Natural killer cell treated with Interleukin-12 subunit alpha and Interleukin-12 subunit beta and Interleukin-15 and Interleukin-18, amount 100 ng/mL, for 72 hours (primary cell): Measurements from ENCODE around the gene SLC66A3. TPM values are rescaled to one million over a fixed set of nuclear protein-coding genes. Genes with fewer than 3 reads are reported as not detected.
A peak's percentile ranks its signal among the peaks of the same experiment; 100 is the strongest.

ENCODE experiments used
- ATAC-seq, 2 donors: fragments of 150-1000 bp; cut with Tn5 transposase in 1 of 2; sonication (Bioruptor Pico), chemical (Tn5 transposase) in 1 of 2; 2 replicates each; pipeline ENCODE4 v1.10.0; 2021
- DNase-seq: peaks from one replicate; pipeline ENCODE4 v3.0.0; 2022; ENCODE audit warnings: low spot score
- H3K27ac Mint-ChIP-seq, 2 donors: 1 replicate in 1 of 2; 2 replicates in 1 of 2; pipeline ENCODE4 v1.8.0; 2022; ENCODE audit warnings: mixed read lengths in 2 of 2, mild to moderate bottlenecking in 1 of 2, moderate library complexity in 1 of 2
- H3K27me3 Mint-ChIP-seq, 2 donors: 1 replicate in 1 of 2; 2 replicates in 1 of 2; pipeline ENCODE4 v1.8.0; 2022; ENCODE audit warnings: mixed read lengths in 2 of 2
- H3K36me3 Mint-ChIP-seq: one replicate; pipeline ENCODE4 v1.8.0; 2022; ENCODE audit warnings: mixed read lengths
- H3K4me1 Mint-ChIP-seq, 2 donors: 1 replicate in 1 of 2; 2 replicates in 1 of 2; pipeline ENCODE4 v1.8.0; 2022; ENCODE audit warnings: low read depth in 2 of 2, mixed read lengths in 2 of 2, mild to moderate bottlenecking in 1 of 2
- H3K4me3 Mint-ChIP-seq: one replicate; pipeline ENCODE4 v1.8.0; 2022; ENCODE audit warnings: mixed read lengths
- H3K9me3 Mint-ChIP-seq: 2 replicates; pipeline ENCODE4 v1.8.0; 2022; ENCODE audit warnings: mixed read lengths
- total RNA-seq, 2 donors: library from RNA; stranded (reverse); gene quantifications; one replicate each; pipeline ENCODE4 v1.2.3, GENCODE V29; 2022

SLC66A3 gene
- 10 to 100 TPM in 1 of 2 donors, 1 to 10 TPM in 1; 8.2 to 13.0 TPM for total RNA-seq

DNA sequence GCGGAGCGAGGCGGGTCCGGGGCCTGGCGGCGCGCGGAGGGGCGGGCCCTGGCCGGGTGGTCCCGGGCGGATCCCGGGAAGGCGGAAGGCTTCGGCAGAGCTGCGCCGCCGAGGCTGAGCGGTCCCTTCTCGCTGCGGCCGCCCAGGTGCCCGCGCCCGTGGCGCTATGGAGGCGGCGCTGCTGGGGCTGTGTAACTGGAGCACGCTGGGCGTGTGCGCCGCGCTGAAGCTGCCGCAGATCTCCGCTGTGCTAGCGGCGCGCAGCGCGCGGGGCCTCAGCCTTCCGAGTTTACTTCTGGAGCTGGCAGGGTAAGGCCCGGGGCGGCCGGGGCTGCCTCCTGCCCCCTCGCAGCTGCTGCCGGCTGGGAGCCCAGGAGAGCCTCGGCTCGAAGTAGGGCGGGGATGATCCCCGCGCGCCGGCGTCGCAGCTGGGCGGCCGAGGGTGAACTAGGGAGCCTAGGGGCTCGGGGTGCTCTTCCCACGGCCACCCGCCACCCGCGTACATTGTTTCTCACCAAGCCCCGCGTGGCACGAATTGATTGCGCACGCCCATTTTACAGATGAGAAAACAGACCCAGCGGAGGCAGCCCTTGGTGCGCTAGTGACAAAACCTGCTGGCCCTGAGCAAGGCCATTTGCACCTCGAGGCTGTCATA is at the start of gene SLC66A3:
Gene SLC66A3 (plus strand): TSS at position 87 of the 655 bp plus-strand sequence. CDS start 80 bp downstream, at position 167.
- ATAC-seq (peak; percentile 85 to 91), DNase-seq (no peak)
- Mint-ChIP-seq H3K27ac (peak within 1 kb of the TSS; percentile 73 to 87), H3K4me3 (peak within 1 kb of the TSS; percentile 91), H3K4me1 (peaks cover 7 to 10% of the 10 kb centered on the region in 2 donors), H3K36me3 (no peaks in the 10 kb centered on the region), H3K9me3 (no peaks in the 10 kb centered on the region), H3K27me3 (no peaks in the 10 kb centered on the region)

DNA sequence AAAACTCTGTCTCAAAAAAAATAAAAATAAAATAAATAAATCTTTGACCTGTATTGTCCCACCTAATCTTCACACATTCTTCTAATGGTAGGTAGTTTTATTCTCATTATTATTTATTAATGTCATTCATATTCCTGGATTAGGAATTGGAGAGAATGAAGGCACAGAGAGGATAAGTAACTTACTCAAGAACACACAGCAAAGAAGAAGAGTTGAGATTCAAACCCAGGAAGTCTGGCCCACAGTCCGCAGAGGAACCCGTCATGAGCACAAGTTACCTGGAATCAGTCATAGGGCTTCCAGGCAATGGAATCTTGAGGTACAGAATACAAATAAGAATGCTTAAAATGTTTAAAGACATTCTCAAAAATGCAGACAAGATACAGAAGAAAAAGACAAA is 46.3 kb upstream of the SLC66A3 start:
- H3K27me3 Mint-ChIP-seq, result peaks cover 2 to 12% of the 10 kb centered on the region in 2 donors
- no peaks in the 10 kb centered on the region for H3K36me3 Mint-ChIP-seq
- H3K27ac Mint-ChIP-seq, result no peak overlapping the region
- H3K9me3 Mint-ChIP-seq, result peaks cover 3% of the 10 kb centered on the region
- ATAC-seq (no peak), DNase-seq (no peak)
- peaks cover 2 to 8% of the 10 kb centered on the region in 2 donors for H3K4me1 Mint-ChIP-seq
- no peak overlapping the region for H3K4me3 Mint-ChIP-seq

DNA sequence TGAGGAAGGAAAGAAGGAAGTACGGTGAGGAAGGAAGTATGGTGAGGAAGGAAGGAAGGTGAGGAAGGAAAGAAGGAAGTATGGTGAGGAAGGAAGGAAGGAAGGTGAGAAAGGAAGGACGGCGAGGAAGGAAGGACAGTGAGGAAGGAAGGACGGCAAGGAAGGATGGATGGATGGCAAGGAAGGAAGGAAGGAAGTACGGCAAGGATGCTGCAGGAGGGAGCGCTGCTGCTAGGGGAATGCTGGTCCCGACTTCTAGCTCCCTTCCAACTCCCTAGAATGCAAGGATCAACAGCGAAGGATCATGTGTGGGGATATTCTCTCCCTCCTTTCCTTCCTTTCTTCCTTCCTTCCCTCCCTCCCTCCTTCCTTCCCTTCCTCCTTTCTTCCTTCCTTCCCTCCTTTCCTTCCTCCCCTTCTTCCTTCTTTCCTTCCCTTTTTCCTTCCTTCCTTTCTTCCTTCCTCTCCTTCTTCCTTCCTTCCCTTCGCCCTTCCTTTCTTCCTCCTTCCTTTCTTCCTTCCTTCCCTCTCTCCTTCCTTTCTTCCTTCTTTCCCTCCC is 42.3 kb upstream of the SLC66A3 start:
- Mint-ChIP-seq H3K27me3 (peaks cover 2 to 12% of the 10 kb centered on the region in 2 donors), H3K4me1 (no peaks in the 10 kb centered on the region), H3K27ac (no peak overlapping the region), H3K9me3 (peaks cover 3% of the 10 kb centered on the region), H3K4me3 (no peak overlapping the region), H3K36me3 (no peaks in the 10 kb centered on the region)
- ATAC-seq (no peak), DNase-seq (no peak)

DNA sequence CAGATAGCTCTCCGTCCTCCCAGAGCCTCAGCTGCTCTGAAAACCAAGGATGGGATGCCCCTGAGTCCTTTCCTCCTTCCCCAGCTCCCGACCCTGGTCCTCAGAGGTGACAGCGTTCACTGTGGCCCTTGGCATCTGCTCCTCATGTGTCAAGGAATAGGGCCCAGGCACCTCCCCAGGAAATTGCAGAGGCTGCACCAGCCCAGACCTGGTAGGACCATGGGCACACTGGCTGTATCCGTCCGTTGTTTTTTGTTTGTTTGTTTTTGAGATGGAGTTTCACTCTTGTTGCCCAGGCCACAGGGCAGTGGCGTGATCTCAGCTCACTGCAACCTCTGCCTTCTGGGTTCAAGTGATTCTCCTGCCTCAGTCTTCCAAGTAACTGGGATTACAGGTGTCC is 37.5 kb upstream of the SLC66A3 start:
- H3K36me3 Mint-ChIP-seq, result no peaks in the 10 kb centered on the region

DNA sequence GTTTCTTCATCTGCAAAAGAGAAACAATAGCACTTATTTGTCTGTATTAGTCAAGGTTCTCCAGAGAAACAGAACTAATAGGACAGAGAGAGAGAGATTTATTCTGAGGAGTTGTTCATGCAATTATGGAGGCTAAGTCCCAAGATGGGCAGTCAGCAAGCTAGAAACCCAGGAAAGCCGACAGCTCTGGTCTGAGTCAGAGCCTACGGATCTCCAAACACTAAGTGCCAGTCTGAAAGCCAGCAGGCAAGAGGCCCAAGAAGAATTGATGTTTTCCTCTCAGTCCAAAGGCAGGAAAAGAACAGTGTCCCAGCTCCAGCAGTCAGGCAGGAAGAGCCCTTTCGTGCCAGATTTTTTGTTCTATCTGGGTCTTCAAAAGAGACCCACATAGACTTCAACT is 36.5 kb upstream of the SLC66A3 start:
- no peak overlapping the region for H3K4me3 Mint-ChIP-seq
- peak; percentile 15 for DNase-seq
- H3K27me3 Mint-ChIP-seq, result peaks cover 0 to 6% of the 10 kb centered on the region in 2 donors
- no peak for ATAC-seq
- H3K9me3 Mint-ChIP-seq, result no peaks in the 10 kb centered on the region
- H3K36me3 Mint-ChIP-seq, result no peaks in the 10 kb centered on the region
- H3K4me1 Mint-ChIP-seq, result peaks cover 0 to 6% of the 10 kb centered on the region in 2 donors
- H3K27ac Mint-ChIP-seq, result no peak overlapping the region

More for the DNA sequence above, 37.5 kb upstream of the SLC66A3 start:
- DNase-seq (no peak), ATAC-seq (no peak)
- H3K27ac Mint-ChIP-seq, result no peak overlapping the region
- H3K27me3 Mint-ChIP-seq, result peaks cover 0 to 6% of the 10 kb centered on the region in 2 donors
- peaks cover 0 to 6% of the 10 kb centered on the region in 2 donors for H3K4me1 Mint-ChIP-seq
- H3K4me3 Mint-ChIP-seq, result no peak overlapping the region
- no peaks in the 10 kb centered on the region for H3K9me3 Mint-ChIP-seq

DNA sequence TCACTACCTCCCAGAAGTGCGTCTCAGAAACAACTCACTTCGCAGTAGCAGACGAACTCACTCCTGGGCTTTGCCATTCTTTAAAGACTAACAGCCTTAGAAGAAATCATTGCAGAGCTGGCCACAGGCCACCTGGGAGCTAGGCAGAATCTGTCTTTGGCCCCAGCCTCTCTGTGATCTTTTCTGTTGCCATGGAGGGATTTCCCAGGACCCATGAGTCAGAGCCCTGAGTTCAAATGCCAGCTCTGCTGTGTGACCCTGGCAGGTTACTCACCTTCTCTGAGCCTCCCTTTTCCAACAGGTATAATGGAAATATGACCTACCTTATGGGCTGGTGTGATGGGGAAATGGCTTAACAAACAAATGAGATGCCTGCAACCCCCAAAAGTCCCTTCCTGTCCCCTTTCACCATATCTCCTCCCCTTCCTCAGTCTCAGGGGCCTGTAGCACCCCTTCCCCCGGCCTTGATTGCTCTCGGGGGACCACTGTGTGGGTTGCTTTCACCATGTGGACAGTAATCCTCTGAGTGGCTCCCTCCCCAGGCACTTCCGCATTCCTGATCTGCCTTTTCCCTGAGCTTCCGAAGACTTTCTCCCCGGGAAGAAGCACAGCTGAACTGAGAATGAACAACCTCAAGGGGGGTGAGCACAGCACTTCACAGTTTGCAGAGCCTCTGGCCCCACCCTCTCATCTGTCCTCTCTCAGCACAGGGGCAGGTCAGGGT is 34.0 kb upstream of the SLC66A3 start:
- no peak overlapping the region for H3K4me3 Mint-ChIP-seq
- H3K36me3 Mint-ChIP-seq, result no peaks in the 10 kb centered on the region
- ATAC-seq, result no peak
- no peak overlapping the region for H3K27ac Mint-ChIP-seq
- peaks cover 6 to 7% of the 10 kb centered on the region in 2 donors for H3K4me1 Mint-ChIP-seq
- H3K27me3 Mint-ChIP-seq, result peaks cover 0 to 4% of the 10 kb centered on the region in 2 donors
- no peaks in the 10 kb centered on the region for H3K9me3 Mint-ChIP-seq
- no peak for DNase-seq

DNA sequence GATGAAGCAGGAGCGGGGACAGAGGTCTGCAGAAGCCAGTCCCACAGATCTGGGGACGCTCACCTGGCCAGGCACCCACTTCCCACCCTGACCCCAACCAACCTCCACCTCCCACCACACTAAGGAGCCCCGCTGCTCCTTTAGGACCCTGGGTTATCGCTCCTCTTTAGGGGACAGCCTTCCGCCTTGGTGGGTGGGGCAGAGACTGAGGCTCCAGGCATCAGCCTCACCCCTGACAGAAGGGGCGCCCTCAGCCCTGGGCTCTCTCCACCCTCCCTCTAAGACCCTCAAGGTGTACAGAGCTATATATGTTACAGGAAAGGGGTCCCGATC is 33.5 kb upstream of the SLC66A3 start:
- Mint-ChIP-seq H3K36me3 (no peaks in the 10 kb centered on the region), H3K4me1 (peaks cover 6 to 7% of the 10 kb centered on the region in 2 donors), H3K27me3 (peaks cover 0 to 4% of the 10 kb centered on the region in 2 donors), H3K9me3 (no peaks in the 10 kb centered on the region), H3K4me3 (no peak overlapping the region), H3K27ac (no peak overlapping the region)
- DNase-seq (no peak), ATAC-seq (no peak)

DNA sequence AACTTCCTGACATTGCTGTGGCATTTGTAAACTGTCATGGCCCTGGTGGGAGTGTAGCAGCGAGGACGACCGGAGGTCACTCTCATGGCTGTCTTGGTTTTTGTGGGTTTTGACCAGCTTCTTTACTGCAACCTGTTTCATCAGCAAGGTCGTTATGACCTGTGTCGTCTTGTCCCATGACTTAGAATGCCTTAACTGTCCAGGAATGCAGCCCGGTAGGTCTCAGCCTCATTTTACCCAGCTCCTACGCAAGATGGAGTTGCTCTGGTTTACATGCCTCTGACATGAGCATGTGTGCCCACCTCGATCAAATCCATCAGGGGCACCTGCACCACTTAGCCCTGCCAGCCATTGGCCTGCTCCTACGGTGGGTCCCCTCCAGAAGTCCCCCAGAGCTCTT is 32.9 kb upstream of the SLC66A3 start:
- H3K4me3 Mint-ChIP-seq, result no peak overlapping the region
- H3K4me1 Mint-ChIP-seq, result peaks cover 6 to 7% of the 10 kb centered on the region in 2 donors
- no peaks in the 10 kb centered on the region for H3K36me3 Mint-ChIP-seq
- ATAC-seq, result no peak
- H3K9me3 Mint-ChIP-seq, result no peaks in the 10 kb centered on the region
- H3K27ac Mint-ChIP-seq, result no peak overlapping the region
- DNase-seq, result no peak
- peaks cover 0 to 4% of the 10 kb centered on the region in 2 donors for H3K27me3 Mint-ChIP-seq

DNA sequence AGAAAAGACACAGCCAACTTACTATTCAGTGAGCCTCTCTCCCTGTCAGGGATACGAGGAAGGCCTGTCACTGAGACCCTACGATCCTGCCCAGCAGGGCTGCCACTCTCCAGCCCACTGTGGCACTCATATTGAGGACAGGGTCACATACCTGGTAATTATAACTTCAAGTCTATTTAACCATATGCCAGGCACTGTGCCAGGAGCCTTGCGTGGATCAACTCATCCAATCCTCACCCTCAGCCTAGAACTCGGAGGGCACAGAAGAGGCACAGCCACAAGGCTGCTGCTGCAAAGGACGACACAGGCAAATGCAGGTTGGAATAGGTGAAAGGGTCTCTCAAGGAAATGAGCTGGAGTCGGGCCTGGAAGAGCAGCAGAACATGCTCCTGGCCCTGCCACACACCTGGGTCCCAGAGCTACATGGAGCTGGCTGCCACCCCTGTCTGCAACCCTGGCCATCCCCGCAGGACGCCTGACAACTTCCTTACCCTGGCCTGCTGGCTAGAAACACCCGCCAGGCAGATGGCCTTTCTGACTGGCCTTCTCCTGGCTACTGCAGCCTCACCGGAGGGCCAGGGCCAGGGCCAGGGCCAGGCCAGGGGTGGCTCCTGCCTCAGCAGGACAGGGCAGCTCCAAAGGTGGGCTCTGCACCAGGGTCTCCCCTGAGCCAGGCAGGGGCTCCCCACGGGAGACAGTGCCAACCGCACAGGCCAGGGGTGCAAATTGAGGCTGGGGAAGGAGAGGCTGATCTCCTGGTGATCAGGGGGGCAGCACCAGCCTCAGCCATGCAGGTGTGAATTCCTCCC is 32.1 kb upstream of the SLC66A3 start:
- ATAC-seq (peak in 1 of 2 donors; percentile 15), DNase-seq (no peak)
- H3K4me3 Mint-ChIP-seq, result no peak overlapping the region
- H3K4me1 Mint-ChIP-seq, result peaks cover 6 to 7% of the 10 kb centered on the region in 2 donors
- no peaks in the 10 kb centered on the region for H3K9me3 Mint-ChIP-seq
- no peaks in the 10 kb centered on the region for H3K36me3 Mint-ChIP-seq
- H3K27me3 Mint-ChIP-seq, result peaks cover 0 to 4% of the 10 kb centered on the region in 2 donors
- no peak overlapping the region for H3K27ac Mint-ChIP-seq

DNA sequence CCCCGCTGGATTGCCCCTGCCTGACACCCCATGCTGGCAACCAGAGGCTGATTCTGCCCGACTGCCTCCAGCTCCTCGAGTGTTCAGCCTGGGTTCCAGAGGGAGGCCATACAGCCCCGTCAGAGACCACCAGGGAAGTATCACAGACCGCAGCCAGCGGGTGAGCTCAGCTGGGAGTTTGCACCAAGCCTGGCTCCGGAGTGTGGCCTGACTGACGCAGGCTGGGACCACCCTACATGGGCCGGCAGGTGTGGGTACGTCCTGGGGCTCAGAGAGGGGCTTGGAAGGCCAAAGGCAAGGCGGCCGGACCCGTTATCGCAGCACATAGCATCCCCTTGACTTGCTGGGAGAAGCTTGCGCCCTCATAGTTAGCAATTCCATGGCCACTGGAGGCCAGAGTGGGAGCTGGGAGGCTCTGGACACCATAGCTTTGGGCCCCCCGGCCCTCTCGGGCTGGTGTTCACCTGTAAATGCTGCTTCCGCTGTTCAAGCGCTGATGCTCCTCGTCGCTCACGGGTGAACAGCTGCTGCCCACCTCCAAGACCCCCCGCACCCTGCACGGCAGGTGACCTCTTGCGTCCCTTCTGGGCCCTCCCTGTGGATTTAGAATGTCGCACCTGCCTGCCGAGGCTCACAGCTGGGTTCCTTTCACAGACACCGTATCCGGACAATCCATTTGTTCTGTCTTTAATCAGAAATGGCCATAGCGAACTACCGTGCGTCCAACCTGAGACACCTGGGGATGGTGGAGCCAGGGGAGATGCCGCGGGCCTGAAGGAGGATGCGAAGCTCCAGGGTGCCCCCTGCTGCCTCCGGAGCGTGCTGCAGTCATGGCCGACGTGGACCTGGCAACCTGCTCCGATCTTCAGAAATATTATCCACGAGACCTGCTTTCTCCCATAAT is 31.2 kb upstream of the SLC66A3 start:
- H3K9me3 Mint-ChIP-seq, result no peaks in the 10 kb centered on the region
- H3K4me3 Mint-ChIP-seq, result no peak overlapping the region
- peak in 1 of 2 donors; percentile 49 for ATAC-seq
- no peaks in the 10 kb centered on the region for H3K36me3 Mint-ChIP-seq
- peaks cover 6 to 7% of the 10 kb centered on the region in 2 donors for H3K4me1 Mint-ChIP-seq
- no peak overlapping the region for H3K27ac Mint-ChIP-seq
- peaks cover 0 to 4% of the 10 kb centered on the region in 2 donors for H3K27me3 Mint-ChIP-seq
- no peak for DNase-seq

DNA sequence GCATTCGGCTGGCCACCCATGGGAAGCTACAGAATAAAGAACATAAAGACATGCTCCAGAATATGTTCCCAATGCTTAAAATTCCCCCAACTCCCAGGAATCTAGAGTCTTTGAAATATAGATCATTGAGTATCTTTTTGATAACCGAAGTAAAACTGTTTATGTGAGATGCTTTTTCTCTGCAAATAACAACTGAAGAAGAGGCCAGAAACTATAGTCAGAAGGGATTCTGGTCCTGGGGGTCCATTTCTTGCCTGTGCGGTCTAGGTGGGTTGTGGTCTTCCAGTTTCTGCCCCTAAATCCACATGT is 30.6 kb upstream of the SLC66A3 start:
- ATAC-seq (no peak), DNase-seq (no peak)
- Mint-ChIP-seq H3K4me3 (no peak overlapping the region), H3K36me3 (no peaks in the 10 kb centered on the region), H3K27me3 (peaks cover 0 to 4% of the 10 kb centered on the region in 2 donors), H3K4me1 (peaks cover 6 to 7% of the 10 kb centered on the region in 2 donors), H3K9me3 (no peaks in the 10 kb centered on the region), H3K27ac (no peak overlapping the region)

DNA sequence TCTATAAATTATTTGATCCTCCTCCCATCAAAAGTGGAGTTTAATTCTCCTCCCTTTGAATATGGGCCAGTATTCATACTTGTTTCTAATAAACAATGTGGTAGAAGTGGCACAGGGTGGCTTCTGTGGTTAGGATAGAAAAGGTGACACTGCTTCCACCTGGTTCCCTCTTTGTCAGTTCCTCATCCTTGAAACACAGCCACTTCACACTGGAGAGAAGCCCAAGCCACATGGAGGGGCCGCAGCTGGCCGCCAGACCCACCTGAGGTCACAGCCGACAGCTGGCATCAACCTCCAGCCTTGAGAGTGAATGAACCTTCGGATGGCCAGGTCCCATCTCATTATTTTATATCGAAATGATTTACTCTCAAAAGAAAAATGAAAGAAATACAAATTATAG is 27.5 kb upstream of the SLC66A3 start:
- no peak overlapping the region for H3K4me3 Mint-ChIP-seq
- H3K9me3 Mint-ChIP-seq, result no peaks in the 10 kb centered on the region
- no peaks in the 10 kb centered on the region for H3K36me3 Mint-ChIP-seq
- peaks cover 4 to 11% of the 10 kb centered on the region in 2 donors for H3K4me1 Mint-ChIP-seq
- H3K27ac Mint-ChIP-seq, result no peak overlapping the region
- H3K27me3 Mint-ChIP-seq, result no peaks in the 10 kb centered on the region
- no peak for ATAC-seq
- DNase-seq, result no peak
